ENCODE measurements around the gene MS4A4A.

DNA sequence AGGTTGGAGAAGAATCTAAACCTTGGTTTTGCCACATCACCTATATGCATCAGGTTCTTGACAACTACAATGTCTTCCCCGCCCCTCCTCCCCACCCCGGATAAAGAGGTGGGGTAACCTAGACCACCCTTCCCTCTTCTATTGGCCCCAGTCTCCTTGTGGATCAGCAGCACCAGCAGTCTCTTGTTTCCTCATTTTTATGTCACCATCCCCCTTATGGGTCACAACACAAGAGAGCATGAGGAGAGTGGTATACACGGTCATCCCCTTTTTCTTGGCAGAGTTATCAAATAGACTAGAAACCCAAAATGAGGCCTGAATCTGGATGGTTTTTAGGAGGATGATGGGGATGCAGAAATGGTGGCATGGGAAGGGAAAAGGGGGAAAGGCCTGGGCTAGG, 38.7 kb upstream of the MS4A4A start:
- no peak for TF ChIP-seq TAF1 (IDR thresholded peaks at IDR 0.05; ENCODE audit: borderline replicate concordance, low read depth, low read length)
- no peak for TF ChIP-seq POLR2A (IDR thresholded peaks at IDR 0.05; ENCODE audit: low read depth, low read length)
